ENCODE results near the gene ULK4. TPM values are rescaled to one million over a fixed set of nuclear protein-coding genes. Genes with fewer than 3 reads are reported as not detected.
"Not testable (repeated sequence)": the region's sequence is repeated elsewhere in the genome, so short reads cannot be mapped to it uniquely, and the experiment has no call there.

ULK4 gene
- total RNA-seq, 4 donors from 2014 or later: 13.3 to 23.4 (median 17.9) TPM

- no peaks in the 10 kb centered on the region for H3K36me3 ChIP-seq
- H3K4me1 ChIP-seq: no peaks in the 10 kb centered on the region
- WGBS, 2 donors: 96 to 97% methylated on average over 3 of the region's 3 CpGs
- H3K4me3 ChIP-seq: no peak overlapping the region
- H3K9me3 ChIP-seq: no peaks in the 10 kb centered on the region
- TF ChIP-seq EP300 (IDR thresholded peaks at IDR 0.05) (no peak), CTCF (IDR thresholded peaks at IDR 0.05) (no peak), POLR2A (IDR thresholded peaks at IDR 0.05) (no peak)
- DNase-seq (ENCODE audit: low spot score in 2 of 2): no peak
- H3K27me3 ChIP-seq: no peaks in the 10 kb centered on the region
- H3K27ac ChIP-seq: no peak overlapping the region
Measured at GRCh38 chr3:41989518-41989917, 27.6 kb upstream of the ULK4 start.

- Histone ChIP-seq H3K27ac (no peak overlapping the region), H3K4me1 (no peaks in the 10 kb centered on the region), H3K9me3 (no peaks in the 10 kb centered on the region), H3K27me3 (no peaks in the 10 kb centered on the region), H3K36me3 (no peaks in the 10 kb centered on the region), H3K4me3 (no peak overlapping the region)
- TF ChIP-seq POLR2A (IDR thresholded peaks at IDR 0.05) (no peak), CTCF (IDR thresholded peaks at IDR 0.05) (no peak), EP300 (IDR thresholded peaks at IDR 0.05) (no peak)
- WGBS, 2 donors: 79 to 85% methylated on average over 5 of the region's 5 CpGs
- no peak for DNase-seq (ENCODE audit: low spot score in 2 of 2)
Measured at GRCh38 chr3:41987627-41988026, 25.7 kb upstream of the ULK4 start.

- no peaks in the 10 kb centered on the region for H3K36me3 ChIP-seq
- 64 to 74% methylated on average over 2 of the region's 2 CpGs for WGBS, 2 donors
Measured at GRCh38 chr3:41986561-41986960, 24.7 kb upstream of the ULK4 start.

GRCh38 chr3:41985018-41985417 is 23.1 kb upstream of the ULK4 start:
- Histone ChIP-seq H3K27me3 (no peaks in the 10 kb centered on the region), H3K4me1 (no peaks in the 10 kb centered on the region), H3K9me3 (no peaks in the 10 kb centered on the region), H3K36me3 (no peaks in the 10 kb centered on the region), H3K4me3 (no peak overlapping the region), H3K27ac (no peak overlapping the region)
- DNase-seq (ENCODE audit: low spot score in 2 of 2): no peak
- TF ChIP-seq POLR2A (IDR thresholded peaks at IDR 0.05): no peak
- TF ChIP-seq EP300 (IDR thresholded peaks at IDR 0.05): no peak
- no peak for TF ChIP-seq CTCF (IDR thresholded peaks at IDR 0.05)
- 70 to 96% methylated on average over 1 of the region's 1 CpG for WGBS, 2 donors

More at GRCh38 chr3:41986561-41986960, 24.7 kb upstream of the ULK4 start:
- Histone ChIP-seq H3K9me3 (no peaks in the 10 kb centered on the region), H3K4me3 (no peak overlapping the region), H3K4me1 (no peaks in the 10 kb centered on the region), H3K27me3 (no peaks in the 10 kb centered on the region), H3K27ac (no peak overlapping the region)
- TF ChIP-seq POLR2A (IDR thresholded peaks at IDR 0.05): no peak
- TF ChIP-seq CTCF (IDR thresholded peaks at IDR 0.05): no peak
- TF ChIP-seq EP300 (IDR thresholded peaks at IDR 0.05): no peak
- DNase-seq (ENCODE audit: low spot score in 2 of 2): no peak

GRCh38 chr3:41983091-41983490 is 21.2 kb upstream of the ULK4 start:
- not testable (repeated sequence) for H3K9me3 ChIP-seq; H3K4me1 ChIP-seq; H3K4me3 ChIP-seq; DNase-seq (ENCODE audit: low spot score in 2 of 2); H3K36me3 ChIP-seq; H3K27ac ChIP-seq; H3K27me3 ChIP-seq
- 87 to 91% methylated on average over 11 to 21 of the region's 32 CpGs for WGBS, 2 donors

- not testable (repeated sequence) for H3K36me3 ChIP-seq; H3K4me3 ChIP-seq; H3K4me1 ChIP-seq; DNase-seq (ENCODE audit: low spot score in 2 of 2); H3K9me3 ChIP-seq; H3K27me3 ChIP-seq; H3K27ac ChIP-seq
- 59 to 61% methylated on average over 5 of the region's 5 CpGs for WGBS, 2 donors
Measured at GRCh38 chr3:41977401-41977800, 15.5 kb upstream of the ULK4 start.

Data from tibial nerve (tissue), 4 donors.